GM21515 (cell line): ENCODE measurements around the gene RAB4B.
"Not testable (repeated sequence)": the region's sequence is repeated elsewhere in the genome, so short reads cannot be mapped to it uniquely, and the experiment has no call there.

Experiments used
- ATAC-seq: cut with Tn5 transposase; IDR thresholded peaks from one replicate; pipeline ENCODE4 v1.9.1; 2021; ENCODE audit not compliant: unreplicated experiment

RAB4B gene

DNA sequence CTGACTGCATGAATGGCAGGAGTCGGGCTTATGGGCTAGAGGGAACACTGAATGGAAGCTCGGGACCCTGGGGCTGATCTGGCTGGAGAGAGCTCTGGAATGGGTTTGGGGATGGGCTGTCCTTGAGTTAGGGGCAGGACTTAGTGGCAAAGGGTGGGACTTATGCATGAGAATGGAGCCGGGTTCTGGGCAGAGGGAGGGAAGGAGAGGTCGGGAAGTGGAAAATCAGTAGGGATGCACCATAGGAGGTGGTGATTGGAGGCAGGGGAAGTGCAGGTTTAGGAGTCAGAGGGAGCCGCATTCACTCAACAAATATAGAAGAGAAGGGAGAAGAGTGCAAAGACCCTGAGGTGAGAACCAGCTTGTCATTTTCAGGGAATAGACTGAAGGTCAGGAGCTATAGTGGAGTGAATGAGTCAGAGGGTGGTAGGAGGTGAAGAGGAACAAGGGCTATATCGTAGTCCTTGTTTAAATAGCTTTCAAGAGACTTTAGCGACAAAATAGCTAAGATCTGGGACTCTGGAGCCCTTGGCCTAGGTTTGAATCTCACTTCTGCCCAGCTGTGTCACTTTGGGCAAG, 748 bp downstream of the RAB4B start:
- no peak for ATAC-seq

DNA sequence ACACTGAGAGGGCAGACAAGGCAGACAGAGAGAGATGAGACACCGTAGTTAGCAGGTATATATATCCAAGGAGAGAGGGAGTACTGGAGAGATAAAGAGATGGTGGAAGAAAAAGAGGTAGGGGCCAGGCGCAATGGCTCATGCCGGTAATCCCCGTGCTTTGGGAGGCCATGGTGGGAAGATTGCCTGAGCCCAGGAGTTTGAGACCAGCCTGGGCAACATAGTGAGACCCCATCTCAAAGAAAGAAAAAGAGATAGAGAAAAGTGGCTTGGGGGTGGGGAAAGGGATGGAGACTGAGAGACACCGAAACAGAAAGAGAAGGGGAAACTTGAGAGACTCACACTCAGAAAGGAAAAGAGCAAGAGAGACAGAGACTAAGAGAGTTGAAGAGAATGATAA, 2.5 kb downstream of the RAB4B start:
- no peak for ATAC-seq

DNA sequence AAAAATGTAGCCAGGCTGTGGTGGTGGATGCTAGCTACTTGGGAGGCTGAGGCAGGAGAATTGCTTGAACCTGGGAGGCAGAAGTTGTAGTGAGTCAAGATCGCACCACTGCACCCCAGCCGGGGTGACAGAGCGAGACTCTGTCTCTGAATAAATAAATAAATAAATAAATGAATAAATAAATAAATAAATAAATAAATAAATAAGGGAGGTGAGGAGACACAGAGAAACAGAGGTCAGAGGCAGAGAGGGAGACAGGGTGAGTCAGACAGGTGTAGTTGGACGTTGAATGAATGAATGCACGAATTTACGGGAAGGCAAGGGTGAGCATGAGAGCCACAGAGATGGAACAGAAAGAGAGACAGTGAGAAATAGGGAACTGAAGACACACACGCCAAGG, 3.1 kb downstream of the RAB4B start:
- no peak for ATAC-seq

DNA sequence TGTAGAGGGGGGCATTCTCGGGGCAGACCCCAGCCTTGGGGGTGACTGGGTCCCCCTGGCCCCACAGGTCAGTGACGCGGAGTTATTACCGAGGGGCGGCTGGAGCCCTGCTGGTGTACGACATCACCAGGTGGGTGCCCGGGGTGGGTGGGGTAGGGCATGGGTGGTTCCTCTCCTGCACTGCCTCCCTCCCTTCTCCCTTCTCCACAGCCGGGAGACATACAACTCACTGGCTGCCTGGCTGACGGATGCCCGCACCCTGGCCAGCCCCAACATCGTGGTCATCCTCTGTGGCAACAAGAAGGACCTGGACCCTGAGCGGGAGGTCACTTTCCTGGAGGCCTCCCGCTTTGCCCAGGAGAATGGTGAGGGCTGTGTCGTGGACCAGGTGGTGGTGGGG, 5.7 kb downstream of the RAB4B start:
- no peak for ATAC-seq

DNA sequence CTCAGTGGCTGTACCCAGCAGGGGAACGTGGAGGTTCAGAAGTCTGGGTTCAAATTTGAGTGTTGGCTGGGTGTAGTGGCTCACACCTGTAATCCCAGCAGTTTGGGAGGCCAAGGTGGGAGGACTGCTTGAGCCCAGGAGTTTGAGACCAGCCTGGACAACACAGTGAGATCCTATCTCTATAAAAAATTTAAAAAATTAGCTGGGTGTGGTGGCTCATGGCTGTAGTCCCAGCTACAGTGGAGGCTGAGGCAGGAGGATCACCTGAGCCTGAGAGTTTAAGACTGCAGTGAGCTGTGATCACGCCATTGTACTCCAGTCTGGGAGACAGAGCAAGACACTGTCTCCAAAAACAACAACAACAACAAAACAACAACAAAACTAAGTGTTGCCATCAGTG, 6.1 kb downstream of the RAB4B start:
- ATAC-seq = not testable (repeated sequence)

DNA sequence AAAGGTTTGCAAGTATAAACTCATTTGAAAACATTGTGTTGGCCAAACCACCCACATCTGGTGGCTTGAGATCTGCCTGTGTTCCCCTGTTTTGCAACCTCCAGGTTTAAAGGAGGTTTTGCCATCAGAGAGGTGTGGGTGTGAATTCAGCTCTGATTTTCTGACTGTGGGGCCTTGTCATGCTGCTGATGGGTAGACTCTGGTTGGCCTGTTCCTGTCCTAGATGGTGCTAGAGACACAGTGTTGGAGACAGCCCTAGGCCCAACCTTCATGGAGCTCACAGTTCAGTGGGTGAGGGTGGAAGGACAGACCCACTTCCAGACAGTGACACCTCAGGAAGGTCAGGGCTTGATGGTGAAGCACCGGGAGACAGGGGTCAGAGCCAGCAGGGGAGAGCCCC, 7.5 kb downstream of the RAB4B start:
- ATAC-seq = no peak

DNA sequence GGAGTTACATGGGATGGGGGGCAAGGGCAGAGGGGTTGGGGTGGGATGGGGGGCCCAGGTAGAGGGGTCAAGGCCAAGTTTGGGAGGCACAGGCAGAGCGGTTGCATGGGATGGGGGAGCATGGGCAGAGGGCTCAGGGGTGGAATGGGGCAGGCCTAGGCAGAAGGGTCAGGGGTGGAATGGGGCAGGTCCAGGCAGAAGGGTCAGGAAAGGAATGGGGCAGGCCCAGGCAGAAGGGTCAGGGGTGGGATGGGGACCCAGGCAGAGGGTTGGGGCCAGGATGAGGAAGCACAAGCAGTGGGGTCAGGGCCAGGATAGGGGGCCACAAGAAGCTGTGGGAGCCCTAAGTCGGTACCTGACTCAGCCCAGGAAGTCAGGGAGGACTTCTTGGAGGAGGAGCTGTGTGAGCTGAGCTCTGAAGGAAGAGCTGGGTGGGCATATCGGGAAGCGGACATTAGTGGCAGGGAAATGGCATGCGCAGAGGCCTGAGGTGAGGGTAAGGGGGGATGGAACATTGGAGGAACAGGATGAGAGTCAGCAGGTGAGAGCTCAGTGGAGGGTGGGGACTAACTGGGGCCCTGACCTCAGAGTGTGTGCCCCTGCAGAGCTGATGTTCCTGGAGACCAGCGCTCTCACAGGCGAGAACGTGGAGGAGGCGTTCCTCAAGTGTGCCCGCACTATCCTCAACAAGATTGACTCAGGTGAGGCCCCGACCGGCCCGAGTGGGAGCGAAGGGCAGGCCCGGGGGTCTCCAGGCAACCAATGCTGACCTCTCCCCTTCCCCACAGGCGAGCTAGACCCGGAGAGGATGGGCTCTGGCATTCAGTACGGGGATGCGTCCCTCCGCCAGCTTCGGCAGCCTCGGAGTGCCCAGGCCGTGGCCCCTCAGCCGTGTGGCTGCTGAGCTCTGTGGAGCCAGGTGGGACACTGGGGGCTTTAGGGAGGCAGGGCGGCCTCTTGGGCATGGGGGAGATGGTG, 8.3 kb downstream of the RAB4B start:
- no peak for ATAC-seq

DNA sequence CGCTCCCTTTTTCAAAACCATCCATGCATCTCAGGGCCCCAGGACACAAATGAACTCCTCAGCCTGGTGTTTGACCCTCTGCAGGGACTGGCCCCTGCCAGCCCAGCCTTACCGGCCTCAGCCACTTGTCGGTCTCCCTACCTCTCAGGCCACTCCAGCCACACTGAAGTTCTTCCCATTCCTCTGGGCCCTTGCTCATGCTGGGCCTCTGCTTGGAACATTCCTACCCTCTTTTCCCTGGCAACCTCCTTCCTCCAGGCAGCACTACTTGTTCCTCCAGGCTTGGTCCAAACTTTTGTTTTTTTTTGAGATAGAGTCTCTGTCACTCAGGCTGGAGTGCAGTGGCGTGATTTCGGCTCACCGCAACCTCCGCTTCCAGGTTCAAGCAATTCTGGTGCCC, 13.3 kb downstream of the RAB4B start:
- ATAC-seq = no peak

DNA sequence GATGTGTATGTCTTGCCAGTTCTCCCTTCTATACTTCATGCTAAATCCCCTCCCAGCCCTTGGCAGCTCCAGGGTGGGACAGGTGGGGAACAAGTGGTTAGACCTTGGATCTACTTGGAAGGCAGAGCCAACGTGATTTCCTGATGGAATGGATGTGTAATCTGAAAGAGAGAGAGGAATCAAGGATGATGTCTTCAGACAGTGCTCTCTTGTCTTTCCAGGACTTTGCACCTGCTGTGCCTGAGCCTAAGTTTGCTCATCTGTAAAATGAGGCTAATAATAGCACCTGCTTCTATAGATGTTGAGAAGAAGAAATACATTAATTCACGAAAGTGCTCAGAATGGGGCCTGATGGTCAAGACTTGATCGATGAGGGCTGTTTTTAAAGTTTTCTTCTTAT, 13.9 kb downstream of the RAB4B start:
- no peak for ATAC-seq

DNA sequence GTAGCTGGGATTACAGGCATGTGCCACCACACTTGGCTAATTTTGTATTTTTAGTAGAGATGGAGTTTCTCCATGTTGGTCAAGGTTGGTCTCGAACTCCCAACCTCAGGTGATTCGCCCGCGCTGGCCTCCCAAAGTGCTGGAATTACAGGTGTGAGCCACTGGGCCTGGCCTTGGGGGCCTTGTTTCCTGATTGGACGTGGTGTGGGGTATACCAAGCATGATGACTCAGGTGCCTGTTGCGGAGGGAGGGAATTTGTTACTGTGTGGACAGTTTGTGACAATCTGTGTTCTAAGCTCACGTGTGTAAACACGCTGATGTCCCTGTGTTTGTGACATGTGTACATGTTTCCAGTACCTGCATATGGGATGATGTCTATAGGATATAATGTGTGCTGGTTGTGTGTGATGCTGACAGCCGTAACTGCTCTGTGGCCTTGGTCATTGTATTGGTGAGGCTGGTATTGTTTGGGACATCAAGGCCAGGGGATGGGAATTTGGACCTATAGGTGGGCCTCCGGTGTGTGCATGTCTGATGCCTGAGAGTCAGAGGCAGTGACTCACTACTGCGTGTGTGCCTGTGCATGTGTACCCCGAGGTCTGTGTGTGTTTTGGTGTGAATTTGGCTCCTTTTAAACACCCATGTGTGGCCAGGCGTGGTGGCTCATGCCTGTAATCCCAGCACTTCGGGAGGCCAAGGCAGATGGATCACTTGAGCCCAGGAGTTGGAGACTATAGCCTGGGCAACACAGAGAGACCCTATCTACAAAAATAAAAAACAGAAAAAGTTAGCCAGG, 19.3 kb downstream of the RAB4B start:
- no peak for ATAC-seq

DNA sequence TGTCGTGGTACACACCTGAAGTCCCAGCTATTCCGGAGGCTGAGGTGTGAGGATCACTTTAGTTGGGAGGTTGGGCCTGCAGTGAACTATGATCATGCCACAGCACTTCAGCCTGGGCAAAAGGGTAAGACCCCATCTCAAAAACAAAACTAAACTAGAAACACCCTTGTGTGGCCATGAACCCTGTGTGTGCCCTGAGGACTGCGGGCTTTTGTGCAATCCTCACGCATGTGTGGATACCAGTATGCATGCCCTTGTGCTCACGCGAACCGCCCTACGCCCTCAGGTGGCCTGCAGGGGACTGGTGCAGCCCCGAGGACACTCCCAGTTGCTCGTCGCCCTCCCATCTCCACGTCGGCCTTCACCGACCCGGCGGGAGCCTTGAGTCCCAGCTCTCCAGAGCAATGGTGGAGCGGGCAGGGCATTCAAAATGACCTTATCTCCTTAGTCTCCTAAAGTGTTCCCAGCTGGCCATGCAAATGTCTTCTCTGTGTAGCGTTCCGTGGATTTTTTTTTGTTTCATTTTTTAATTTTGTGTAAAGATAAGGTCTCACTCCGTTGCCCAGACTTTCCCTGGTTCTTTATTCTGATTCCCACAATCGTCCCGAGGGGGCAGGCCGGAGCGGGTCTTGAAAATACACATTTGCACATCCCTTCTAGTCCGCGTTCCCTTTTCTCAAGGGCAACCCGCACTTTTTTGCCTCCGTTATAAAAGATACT, 20.1 kb downstream of the RAB4B start:
- ATAC-seq = no peak

DNA sequence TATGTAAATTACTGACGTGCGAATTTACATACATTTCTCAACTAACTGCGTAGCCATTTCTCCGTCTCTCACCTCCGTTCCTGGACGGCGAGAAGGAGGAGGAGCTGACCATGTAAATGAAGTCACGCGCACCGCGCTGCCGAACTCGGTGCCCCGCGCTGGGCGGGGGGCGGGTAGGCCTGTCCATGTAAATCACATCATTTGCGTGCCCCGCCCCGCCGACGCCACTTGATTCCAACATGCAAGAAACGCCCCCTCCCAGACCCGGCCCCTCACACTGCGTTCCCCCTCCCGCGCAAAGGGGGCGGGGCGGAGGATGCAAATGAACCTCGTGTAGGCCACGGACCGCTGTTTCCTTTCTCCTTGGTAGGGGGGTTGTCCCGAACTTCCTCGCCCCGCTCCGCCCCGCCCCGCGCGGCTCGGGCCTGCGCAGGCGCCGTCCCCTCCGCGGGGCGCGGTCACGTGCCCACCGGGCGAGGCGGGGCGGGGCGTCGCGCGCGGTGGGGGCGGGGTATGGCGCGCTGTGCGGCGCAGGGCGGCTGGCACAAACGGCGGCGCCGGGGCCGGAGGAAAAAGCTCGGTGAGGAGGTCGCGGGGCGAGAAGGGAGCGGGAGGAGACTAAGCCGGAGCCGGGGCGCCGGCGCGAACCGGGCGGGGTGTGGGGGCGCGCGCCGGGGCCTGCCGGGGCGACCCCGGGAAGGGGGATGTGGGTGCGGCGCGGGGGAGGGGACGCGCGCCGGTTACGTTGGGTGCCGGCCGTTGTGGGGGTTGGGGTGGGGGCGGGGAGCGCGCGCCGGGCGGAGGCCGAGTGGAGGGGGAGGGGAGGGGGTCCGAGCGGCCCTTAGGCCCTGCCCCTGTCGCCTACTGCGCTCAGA, 20.9 kb downstream of the RAB4B start, which contains the start of gene EGLN2:
EGLN2 (plus strand) TSS at position 509 of the 875 bp plus-strand sequence. CDS start 1,382 bp downstream, outside the sequence.
- ATAC-seq = peak; percentile 65

DNA sequence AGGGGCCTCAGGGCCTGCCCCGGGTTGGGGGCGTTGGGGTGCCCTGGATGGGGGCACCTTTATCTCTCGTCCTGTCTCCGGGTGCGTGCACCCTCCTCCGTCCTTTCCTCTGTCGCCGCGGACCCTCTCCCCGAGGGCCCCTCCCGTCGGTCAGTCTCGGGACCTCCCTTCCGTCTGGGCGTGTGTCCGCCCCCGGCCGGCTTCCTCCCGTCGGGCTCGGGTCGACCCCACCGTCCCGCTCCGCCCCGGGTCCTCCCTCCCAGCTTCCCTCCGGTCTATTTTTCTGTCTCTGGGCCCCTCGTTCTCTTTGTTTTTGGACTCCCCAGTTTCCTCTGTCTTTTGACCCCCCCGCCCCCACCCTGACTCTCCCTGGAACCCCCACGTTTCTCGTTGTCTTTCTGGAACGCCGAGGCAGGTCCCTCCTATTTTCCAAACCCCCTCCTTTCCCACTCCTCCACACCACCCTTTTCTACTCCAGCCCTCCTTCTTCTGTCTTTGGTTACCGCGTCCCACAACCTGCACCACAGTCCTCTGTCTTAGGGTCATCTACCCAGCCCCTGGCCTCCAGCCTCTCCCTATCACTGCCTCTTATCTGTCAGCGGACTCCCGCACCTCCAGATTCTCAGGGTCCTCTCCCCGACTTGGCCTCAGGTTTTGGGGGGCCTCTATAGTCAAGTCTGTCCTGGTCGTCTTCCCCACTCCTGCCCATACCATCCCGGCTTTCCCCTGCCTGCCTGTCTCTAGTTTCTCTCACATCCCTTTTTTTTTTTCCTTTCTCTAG, 21.7 kb downstream of the RAB4B start:
- no peak for ATAC-seq

DNA sequence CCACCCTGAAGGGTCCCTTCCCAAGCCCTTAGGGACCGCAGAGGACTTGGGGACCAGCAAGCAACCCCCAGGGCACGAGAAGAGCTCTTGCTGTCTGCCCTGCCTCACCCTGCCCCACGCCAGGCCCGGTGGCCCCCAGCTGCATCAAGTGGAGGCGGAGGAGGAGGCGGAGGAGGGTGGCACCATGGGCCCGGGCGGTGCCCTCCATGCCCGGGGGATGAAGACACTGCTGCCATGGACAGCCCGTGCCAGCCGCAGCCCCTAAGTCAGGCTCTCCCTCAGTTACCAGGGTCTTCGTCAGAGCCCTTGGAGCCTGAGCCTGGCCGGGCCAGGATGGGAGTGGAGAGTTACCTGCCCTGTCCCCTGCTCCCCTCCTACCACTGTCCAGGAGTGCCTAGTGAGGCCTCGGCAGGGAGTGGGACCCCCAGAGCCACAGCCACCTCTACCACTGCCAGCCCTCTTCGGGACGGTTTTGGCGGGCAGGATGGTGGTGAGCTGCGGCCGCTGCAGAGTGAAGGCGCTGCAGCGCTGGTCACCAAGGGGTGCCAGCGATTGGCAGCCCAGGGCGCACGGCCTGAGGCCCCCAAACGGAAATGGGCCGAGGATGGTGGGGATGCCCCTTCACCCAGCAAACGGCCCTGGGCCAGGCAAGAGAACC, 22.4 kb downstream of the RAB4B start:
- no peak for ATAC-seq

DNA sequence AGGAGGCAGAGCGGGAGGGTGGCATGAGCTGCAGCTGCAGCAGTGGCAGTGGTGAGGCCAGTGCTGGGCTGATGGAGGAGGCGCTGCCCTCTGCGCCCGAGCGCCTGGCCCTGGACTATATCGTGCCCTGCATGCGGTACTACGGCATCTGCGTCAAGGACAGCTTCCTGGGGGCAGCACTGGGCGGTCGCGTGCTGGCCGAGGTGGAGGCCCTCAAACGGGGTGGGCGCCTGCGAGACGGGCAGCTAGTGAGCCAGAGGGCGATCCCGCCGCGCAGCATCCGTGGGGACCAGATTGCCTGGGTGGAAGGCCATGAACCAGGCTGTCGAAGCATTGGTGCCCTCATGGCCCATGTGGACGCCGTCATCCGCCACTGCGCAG, 22.9 kb downstream of the RAB4B start:
- no peak for ATAC-seq

DNA sequence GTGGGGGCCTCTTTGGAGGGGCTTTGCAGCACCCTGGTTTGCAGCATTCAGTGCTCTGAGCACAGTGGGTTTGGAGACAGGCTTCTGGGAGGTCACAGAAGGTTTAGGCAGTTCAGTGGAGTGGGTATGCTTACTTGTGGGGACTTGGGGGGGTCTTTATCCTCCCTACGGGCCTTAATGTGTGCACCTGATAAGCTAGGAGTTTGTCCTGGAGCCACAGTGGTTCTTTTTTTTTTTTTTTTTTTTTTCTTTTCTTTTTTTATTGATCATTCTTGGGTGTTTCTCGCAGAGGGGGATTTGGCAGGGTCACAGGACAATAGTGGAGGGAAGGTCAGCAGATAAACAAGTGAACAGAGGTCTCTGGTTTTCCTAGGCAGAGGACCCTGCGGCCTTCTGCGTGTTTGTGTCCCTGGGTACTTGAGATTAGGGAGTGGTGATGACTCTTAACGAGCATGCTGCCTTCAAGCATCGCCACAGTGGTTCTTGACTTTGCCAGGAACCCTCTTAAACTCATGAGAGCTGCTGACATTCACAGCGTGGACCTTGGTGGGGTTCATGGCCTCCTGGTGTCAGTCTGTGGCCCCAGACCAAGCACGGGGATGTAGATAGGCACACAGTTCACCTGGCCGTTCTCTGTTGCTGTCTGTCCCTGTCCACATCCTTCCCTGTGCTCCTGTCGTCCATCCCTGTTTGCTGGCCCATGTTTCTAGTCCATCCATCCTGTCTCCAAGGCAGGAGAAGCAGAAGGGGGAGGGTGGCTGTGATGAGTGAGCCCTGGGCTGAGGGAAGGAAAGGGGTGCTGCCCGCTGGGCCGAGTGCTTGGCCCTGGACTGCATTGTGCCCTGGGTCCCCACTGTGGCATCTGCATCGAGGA, 23.6 kb downstream of the RAB4B start:
- no peak for ATAC-seq

DNA sequence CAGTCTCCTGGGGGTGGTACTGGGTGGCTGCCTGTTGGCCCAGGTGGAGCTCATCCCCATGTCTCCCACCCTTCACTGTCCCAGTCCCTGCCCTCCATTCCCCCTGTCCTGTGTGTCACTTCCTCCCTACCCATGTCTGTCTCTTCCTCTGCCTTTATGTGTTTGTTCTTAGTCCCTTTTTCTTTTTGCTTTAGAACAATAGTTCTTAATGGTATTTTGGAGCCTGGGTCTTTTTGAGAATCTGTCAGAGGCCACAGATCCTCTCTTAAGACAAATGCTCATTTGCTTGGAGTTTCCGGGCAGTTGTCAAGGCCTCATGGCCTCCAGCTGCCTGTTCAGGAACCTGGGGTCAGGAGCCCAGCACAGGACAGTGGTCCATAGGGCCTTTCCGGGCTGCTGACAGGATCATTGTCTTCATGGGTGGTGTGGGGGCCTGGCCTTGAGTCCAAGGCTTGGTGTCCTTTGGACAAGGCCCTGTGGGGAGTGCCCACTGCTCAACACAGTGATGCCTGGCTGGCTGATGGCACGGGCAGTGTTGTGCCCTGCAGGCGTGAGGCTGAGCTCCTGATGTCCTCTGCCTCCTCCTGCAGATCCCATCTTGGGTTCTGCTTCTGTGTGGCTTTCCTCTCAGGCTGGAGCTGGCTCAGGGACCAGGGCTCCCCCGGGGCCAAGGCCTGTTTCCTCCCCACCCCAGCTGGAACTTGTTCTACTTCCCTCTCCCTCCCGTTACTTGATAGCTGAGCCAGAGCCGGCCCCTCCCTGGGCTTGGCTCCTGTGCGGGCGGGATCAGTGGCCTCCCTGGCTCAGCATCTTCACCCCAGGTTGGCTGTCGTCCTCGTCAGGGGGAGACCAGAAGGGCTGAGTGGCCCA, 24.5 kb downstream of the RAB4B start:
- ATAC-seq = no peak
